GM12865 (cell line): ENCODE measurements around the gene STAMBPL1.
"Not testable (repeated sequence)": the region's sequence is repeated elsewhere in the genome, so short reads cannot be mapped to it uniquely, and the experiment has no call there.

Source experiments
- DNase-seq: peaks from one replicate; pipeline ENCODE4 v3.0.0; 2010; ENCODE audit warnings: low read depth
- H3K4me3 ChIP-seq: 2 replicates; pipeline ENCODE4 v1.5.1; 2011; ENCODE audit warnings: mild to moderate bottlenecking, low read depth, low read length, control low read depth
- CTCF ChIP-seq: IDR thresholded peaks from 2 replicates; pipeline ENCODE4 v1.5.1; 2011; ENCODE audit warnings: low read length, control low read depth, low read depth, inconsistent platforms; ENCODE audit not compliant: insufficient read depth; ENCODE audit errors: missing control alignments

Gene STAMBPL1

GRCh38 chr10:88881922-88882645 is 2.0 kb downstream of the STAMBPL1 start:
- H3K4me3 ChIP-seq: peak overlapping the region; percentile 96
- DNase-seq: no peak
- no peak for TF ChIP-seq CTCF

GRCh38 chr10:88882646-88883447 is 2.8 kb downstream of the STAMBPL1 start:
- H3K4me3 ChIP-seq: peak overlapping the region; percentile 96
- DNase-seq: not testable (repeated sequence)

- DNase-seq: peak; percentile 44
- H3K4me3 ChIP-seq: peak overlapping the region; percentile 96
- TF ChIP-seq CTCF: no peak
Measured at GRCh38 chr10:88883448-88883809, 3.4 kb downstream of the STAMBPL1 start.

- peak; percentile 83 for DNase-seq
- peak overlapping the region; percentile 53 for H3K4me3 ChIP-seq
- no peak for TF ChIP-seq CTCF
Measured at GRCh38 chr10:88886557-88886956, 6.5 kb downstream of the STAMBPL1 start.

GRCh38 chr10:88888810-88889445 is 8.9 kb downstream of the STAMBPL1 start:
- DNase-seq: no peak
- H3K4me3 ChIP-seq: peak overlapping the region; percentile 53
- no peak for TF ChIP-seq CTCF

GRCh38 chr10:88889559-88890337 is 9.7 kb downstream of the STAMBPL1 start:
- TF ChIP-seq CTCF: no peak

More at GRCh38 chr10:88889559-88890337, 9.7 kb downstream of the STAMBPL1 start:
- peak; percentile 73 for DNase-seq
- peak overlapping the region; percentile 53 for H3K4me3 ChIP-seq
